H1 (cell line): ENCODE data around the gene DCTN1. TPM values are rescaled to one million over a fixed set of nuclear protein-coding genes. Genes with fewer than 3 reads are reported as not detected.

Experiments
- YY1 ChIP-seq: IDR thresholded peaks from 2 replicates; pipeline ENCODE4 v1.6.1; 2011; ENCODE audit warnings: low read depth, mild to moderate bottlenecking, low read length
- polyA plus RNA-seq, 7 experiments: library from polyadenylated mRNA; depleted of rRNA in 3 of 7; stranded (reverse) in 5 of 7; unstranded in 2 of 7; fragments of >200 nt in 5 of 7; fragments of 200-250 nt in 2 of 7; gene quantifications; 1 replicate in 5 of 7; 2 replicates in 1 of 7; 4 replicates in 1 of 7; pipeline versions ENCODE4 v1.2.1 to v1.2.3, GENCODE V29; 2011 to 2013; ENCODE audit warnings: missing spikeins in 2 of 7, mixed read lengths in 2 of 7
- total RNA-seq: library from RNA; stranded (reverse); fragmentation: NEBNext Ultra II Directional; extraction: Animal tissue kit (Norgen Biotek cat#: 25700); gene quantifications from 2 replicates; pipeline ENCODE4 v1.2.1, GENCODE V29; 2021
- TF ChIP-seq, protein P1 (sequence below): IDR thresholded peaks from 2 replicates; pipeline ENCODE4 v1.6.1; 2012; ENCODE audit warnings: low read length, inconsistent platforms

The DCTN1 gene
- total and polyA plus RNA-seq, 2 of the 8 experiments (the other 6 are each of a cell fraction or from before 2014, with no cell fraction given) = 105 to 162 TPM

GRCh38 chr2:74361327-74361726 lies 18.8 kb downstream of the DCTN1 start (continued):
- TF ChIP-seq YY1 = no peak
- TF ChIP-seq, protein P1, sequence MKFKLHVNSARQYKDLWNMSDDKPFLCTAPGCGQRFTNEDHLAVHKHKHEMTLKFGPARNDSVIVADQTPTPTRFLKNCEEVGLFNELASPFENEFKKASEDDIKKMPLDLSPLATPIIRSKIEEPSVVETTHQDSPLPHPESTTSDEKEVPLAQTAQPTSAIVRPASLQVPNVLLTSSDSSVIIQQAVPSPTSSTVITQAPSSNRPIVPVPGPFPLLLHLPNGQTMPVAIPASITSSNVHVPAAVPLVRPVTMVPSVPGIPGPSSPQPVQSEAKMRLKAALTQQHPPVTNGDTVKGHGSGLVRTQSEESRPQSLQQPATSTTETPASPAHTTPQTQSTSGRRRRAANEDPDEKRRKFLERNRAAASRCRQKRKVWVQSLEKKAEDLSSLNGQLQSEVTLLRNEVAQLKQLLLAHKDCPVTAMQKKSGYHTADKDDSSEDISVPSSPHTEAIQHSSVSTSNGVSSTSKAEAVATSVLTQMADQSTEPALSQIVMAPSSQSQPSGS = no peak
- TF ChIP-seq, all 59 proteins: peak for 0
